Activated CD4-positive, CD25-positive, alpha-beta regulatory T cell treated with anti-CD3 and anti-CD28 coated beads, Interleukin-2, amount 50 U/mL, for 16 hours (primary cell): ENCODE measurements around the gene YPEL2.
"Not testable (repeated sequence)": the region's sequence is repeated elsewhere in the genome, so short reads cannot be mapped to it uniquely, and the experiment has no call there.

ENCODE experiments used
- DNase-seq: peaks from one replicate; pipeline ENCODE4 v3.0.0-alpha.2; 2020; ENCODE audit warnings: low read depth, low spot score

Gene YPEL2

GRCh38 chr17:59404471-59404870 is 73.0 kb downstream of the YPEL2 start:
- no peak for DNase-seq

GRCh38 chr17:59405944-59406705 is 74.7 kb downstream of the YPEL2 start:
- DNase-seq = no peak

DNA sequence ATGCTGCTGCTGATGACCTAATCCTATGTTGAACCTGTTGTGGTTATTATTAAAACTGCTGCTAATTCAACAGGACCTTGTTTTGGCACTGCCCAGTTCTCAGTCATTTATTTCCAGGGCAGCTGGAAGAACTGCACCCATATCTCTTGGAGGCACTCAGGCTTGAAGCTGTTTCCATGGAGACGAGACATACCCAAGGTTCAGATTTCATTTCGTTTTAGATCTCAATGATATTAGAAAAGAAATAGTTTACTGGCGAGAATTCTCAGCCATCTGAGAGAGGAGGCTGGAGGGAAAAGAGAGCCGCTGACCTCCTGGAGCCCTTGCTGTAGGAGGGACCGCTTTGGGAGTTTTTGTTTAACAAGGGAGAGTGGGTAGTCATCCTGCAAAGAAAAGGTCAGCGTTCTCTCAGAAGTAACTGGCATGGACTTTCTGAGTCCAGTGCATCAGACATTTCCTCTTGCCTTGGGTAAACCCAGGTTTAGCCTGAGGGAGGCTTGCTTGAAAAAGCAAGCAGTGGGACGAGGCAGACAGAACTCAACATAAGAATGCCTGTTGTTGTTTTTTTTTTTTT is 75.4 kb downstream of the YPEL2 start:
- DNase-seq = no peak

- no peak for DNase-seq
These were observed 78.0 kb downstream of the YPEL2 start for GRCh38 chr17:59409336-59410048.

GRCh38 chr17:59410049-59410437 is 78.6 kb downstream of the YPEL2 start:
- no peak for DNase-seq

DNA sequence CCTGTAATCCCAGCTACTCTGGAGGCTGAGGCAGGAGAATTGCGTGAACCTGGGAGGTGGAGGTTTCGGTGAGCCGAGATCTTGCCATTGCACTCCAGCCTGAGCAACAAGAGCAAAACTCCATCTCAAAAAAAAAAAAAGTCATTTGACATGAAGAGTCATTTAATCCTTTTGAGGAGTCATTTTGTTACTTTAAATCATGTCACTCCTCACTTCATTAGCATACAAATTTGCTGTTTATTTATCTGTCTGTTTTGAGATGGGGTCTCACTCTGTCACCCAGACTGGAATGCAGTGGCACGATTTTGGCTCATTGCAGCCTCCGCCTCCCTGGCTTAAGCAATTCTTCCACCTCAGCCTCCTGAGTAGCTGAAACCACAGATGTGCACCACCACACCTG is 81.0 kb downstream of the YPEL2 start:
- DNase-seq = not testable (repeated sequence)

- no peak for DNase-seq
These were observed 81.7 kb downstream of the YPEL2 start for GRCh38 chr17:59413014-59413766.

DNA sequence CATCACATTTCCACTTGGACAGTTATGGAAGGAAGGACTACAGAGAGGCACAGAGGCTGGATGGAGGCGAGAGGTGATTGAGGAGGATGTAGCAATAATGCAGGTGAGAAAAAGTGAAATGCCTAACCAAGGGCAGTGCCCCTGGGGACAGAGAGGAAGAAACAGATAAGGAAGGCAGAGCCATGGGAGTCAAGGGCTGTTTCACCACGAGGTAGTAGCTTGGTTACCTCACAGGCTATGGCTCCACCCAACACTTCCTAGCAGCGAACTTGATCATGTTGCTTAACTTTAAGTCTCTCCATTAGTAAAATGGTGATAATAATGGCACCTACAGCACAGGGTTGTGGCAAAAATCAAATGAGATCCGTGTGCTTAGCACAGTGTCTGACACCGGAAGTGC is 83.9 kb downstream of the YPEL2 start:
- no peak for DNase-seq

GRCh38 chr17:59416184-59416583 is 84.7 kb downstream of the YPEL2 start:
- no peak for DNase-seq

DNA sequence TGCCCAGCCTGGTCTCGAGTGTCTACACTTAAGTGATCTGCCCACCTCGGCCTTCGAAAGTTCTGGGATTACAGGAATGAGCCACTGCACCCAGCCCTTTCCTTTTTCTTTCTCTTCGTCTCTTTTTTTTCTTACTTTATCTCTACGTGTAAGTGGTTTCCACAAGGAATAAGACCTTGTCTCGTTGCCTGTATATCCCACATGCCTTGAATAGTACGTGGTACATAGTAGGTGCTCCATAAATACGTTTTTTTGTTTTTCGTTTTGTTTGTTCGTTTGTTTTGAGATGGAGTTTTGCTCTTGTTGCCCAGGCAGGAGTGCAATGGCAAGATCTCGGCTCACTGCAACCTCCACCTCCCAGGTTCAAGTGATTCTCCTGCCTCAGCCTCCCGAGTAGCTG is 86.0 kb downstream of the YPEL2 start:
- no peak for DNase-seq

- no peak for DNase-seq
These were observed 87.3 kb downstream of the YPEL2 start for GRCh38 chr17:59418732-59419166.

- no peak for DNase-seq
These were observed 89.4 kb downstream of the YPEL2 start for GRCh38 chr17:59420901-59421300.

DNA sequence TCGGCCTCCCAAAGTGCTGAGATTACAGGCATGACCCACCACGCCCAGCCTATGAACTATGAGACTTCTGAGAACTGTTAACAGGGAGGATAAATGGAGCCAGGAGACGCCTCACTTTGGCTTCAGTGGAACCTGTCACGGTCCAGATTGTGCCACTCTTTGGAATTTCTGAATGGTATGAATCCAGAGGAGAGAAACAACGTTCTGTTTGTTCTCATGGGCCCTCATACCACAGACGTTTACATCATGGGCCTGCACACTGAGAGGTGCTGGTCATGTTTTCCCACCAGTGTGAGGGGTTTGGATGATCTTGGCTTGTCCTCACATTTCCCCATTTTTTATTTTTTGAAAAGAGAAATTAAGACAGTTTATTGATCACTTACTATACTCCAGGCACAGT is 90.3 kb downstream of the YPEL2 start:
- no peak for DNase-seq

- no peak for DNase-seq
These were observed 91.8 kb downstream of the YPEL2 start for GRCh38 chr17:59423137-59423724.

- no peak for DNase-seq
These were observed 92.4 kb downstream of the YPEL2 start for GRCh38 chr17:59423903-59424302.

DNA sequence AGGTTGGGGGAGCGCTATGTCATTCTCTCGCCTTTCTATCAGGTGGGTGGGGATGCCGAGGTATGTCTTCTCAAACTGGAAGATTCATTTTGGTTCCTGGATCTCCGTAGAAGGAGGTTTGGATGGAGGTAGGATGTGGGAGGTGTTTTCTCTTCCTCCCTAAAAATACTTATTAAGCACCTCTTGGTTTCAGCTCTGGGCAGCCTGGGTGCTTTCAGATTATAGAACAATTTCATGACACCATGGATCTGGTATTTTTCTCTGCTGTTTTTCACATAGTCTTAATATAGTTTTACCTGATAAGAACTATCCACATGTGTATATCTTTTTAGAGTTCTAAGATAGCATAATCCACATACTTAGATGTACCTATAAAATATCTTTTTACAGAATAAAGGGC is 92.9 kb downstream of the YPEL2 start:
- DNase-seq = no peak

DNA sequence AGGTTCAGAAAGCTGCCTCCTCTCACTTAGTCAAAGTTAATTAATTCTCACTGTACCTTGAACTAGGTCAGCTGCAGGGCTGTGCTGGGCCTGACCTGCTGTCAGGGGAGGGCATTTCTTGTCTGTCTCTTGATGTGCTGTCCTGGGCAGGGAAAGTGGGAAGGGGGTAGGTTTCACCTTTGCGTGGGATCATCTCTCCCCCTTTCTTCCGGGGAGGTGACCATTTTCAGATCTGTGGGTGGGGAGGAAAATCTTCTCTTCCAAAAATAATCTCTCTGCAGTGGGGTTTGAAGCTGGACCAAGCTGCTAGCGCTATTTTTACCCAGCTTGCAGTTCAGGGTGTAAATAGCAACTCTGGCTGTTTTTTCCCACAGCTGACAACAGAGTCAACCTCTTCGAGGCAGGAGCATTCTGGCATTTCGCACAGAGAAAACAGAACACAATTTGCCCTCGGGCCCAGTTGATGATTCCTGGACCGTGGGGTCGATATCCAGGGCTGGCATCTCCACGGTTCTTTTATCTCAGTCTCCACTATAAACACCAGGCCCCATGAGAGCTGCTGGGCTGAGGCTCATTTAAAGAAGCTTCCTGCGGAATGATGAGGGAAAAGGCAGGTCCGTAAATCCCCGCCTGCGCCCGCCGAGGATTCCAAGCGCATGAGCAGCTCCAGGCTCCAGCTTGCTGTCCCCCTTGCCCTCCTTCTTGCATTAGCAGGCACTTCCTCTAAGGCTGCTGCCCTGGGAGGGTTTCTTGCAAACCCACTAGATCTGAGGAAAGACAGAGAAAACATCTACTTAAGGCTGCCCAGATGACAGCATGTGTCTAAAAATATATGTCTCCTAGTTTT is 93.9 kb downstream of the YPEL2 start:
- DNase-seq = no peak

DNA sequence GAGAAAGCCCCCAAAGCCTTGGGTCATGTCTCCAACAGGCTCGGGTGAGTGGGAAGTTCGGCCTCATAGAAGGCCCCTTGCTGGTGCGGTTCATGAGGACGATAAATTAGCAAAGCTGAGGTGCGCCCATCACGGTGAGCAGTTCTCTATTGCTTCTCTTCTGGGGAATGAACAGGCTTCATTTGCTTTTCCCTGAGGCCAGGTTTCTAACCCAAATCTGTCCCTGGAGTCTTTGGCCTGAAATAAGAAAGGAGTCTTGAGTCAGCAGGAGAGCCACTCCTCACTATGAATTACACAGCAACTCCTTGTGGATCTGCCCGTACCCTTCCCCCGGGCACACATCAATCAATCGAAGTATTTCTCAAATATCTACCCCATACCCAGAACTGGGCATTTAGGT is 94.6 kb downstream of the YPEL2 start:
- no peak for DNase-seq

DNA sequence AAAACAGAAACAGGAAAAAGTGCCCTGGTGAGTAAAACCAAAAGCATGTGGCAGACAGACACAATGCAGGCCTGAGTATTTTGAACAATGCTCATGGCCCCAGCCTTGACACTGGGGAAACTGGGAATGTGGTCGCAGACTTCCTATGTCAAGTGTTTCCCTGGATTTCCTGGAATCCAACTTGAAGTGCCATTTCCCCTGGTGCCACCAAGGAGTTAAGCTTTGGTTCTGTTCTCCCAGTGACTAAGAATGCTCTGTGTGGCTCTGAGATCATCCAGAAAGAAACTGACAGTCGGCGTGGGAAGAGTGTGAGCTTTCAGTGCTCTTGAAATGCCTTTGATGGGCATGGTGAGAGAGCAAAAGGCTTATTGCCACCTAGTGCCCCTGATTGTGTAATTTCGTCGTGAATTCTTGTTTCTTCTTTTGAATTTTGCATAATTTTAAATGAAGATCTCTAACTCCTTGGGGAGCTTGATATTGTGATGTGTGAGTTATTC is 96.0 kb downstream of the YPEL2 start:
- peak; percentile 4 for DNase-seq

GRCh38 chr17:59427996-59428395 is 96.5 kb downstream of the YPEL2 start:
- no peak for DNase-seq
